PC-3 (cell line): ENCODE measurements around the gene FUBP3. TPM values are rescaled to one million over a fixed set of nuclear protein-coding genes. Genes with fewer than 3 reads are reported as not detected.

Source experiments
- ATAC-seq: fragments of 200-7000 bp; cut with Tn5 transposase; 2 replicates; pipeline ENCODE4 v1.9.1; 2020; ENCODE audit warnings: mild to moderate bottlenecking, moderate library complexity
- BruUV-seq: library from RNA; stranded (reverse); fragments of 400-500 nt; replicated peaks from 2 replicates; lab custom pipeline; 2021; lab: Mats Ljungman, UMichigan
- CTCF ChIA-PET: fragments of 300-600 bp; sonication (Branson Sonifier 250); formaldehyde crosslinking; loops from one replicate; lab custom pipeline; 2022; ENCODE audit warnings: antibody characterized with exemption; lab: Charles Lee
- POLR2A ChIA-PET: fragments of 300-600 bp; sonication (Branson Sonifier 250); formaldehyde crosslinking; loops from one replicate; lab custom pipeline; 2022; ENCODE audit warnings: antibody characterized with exemption; ENCODE audit not compliant: unreplicated experiment; lab: Charles Lee
- DNase-seq: peaks from one replicate; pipeline ENCODE4 v3.0.0-alpha.2; 2015
- H2AFZ ChIP-seq: fragments of 300-600 bp; sonication (generic); 2 replicates; pipeline ENCODE4 v1.6.0; 2016; ENCODE audit warnings: antibody characterized with exemption, low read length
- H3F3A ChIP-seq: fragments of 300-600 bp; sonication (generic); one replicate; pipeline ENCODE4 v1.6.0; 2017; ENCODE audit warnings: antibody characterized with exemption, low read length, control low read depth, mild to moderate bottlenecking; ENCODE audit not compliant: unreplicated experiment
- H3K27ac ChIP-seq: fragments of 300-600 bp; sonication (generic); 2 replicates; pipeline ENCODE4 v1.5.1; 2016; ENCODE audit warnings: mild to moderate bottlenecking, low read length
- H3K27me3 ChIP-seq: fragments of 300-600 bp; sonication (generic); 2 replicates; pipeline ENCODE4 v1.6.1; 2016; ENCODE audit warnings: low read length, mixed read lengths
- H3K36me3 ChIP-seq: fragments of 300-600 bp; sonication (generic); 2 replicates; pipeline ENCODE4 v1.6.1; 2016; ENCODE audit warnings: low read depth, mixed run types, low read length, mixed read lengths
- H3K4me1 ChIP-seq: fragments of 300-600 bp; sonication (generic); 2 replicates; pipeline ENCODE4 v1.5.1; 2016; ENCODE audit warnings: low read length; ENCODE audit not compliant: insufficient read depth
- H3K4me2 ChIP-seq: fragments of 300-600 bp; sonication (generic); 2 replicates; pipeline ENCODE4 v1.6.0; 2016; ENCODE audit warnings: low read length
- H3K4me3 ChIP-seq: fragments of 300-600 bp; sonication (generic); 2 replicates; pipeline ENCODE4 v1.5.1; 2016; ENCODE audit warnings: mild to moderate bottlenecking, low read length, mixed read lengths
- H3K79me2 ChIP-seq: fragments of 300-600 bp; sonication (generic); 2 replicates; pipeline ENCODE4 v1.6.1; 2017; ENCODE audit warnings: low read length, mixed read lengths
- H3K9ac ChIP-seq: fragments of 300-600 bp; sonication (generic); 2 replicates; pipeline ENCODE4 v1.6.0; 2016; ENCODE audit warnings: mild to moderate bottlenecking, low read length
- H3K9me2 ChIP-seq: fragments of 300-600 bp; sonication (generic); replicated peaks from 2 replicates; pipeline ENCODE4 v1.6.1; 2016; ENCODE audit warnings: mixed run types, low read length, mixed read lengths
- H3K9me3 ChIP-seq: fragments of 300-600 bp; sonication (generic); 2 replicates; pipeline ENCODE4 v1.6.1; 2016; ENCODE audit warnings: low read length, mixed read lengths
- H4K20me1 ChIP-seq: fragments of 300-600 bp; sonication (generic); 2 replicates; pipeline ENCODE4 v1.6.1; 2016; ENCODE audit warnings: low read length, mixed read lengths
- CTCF ChIP-seq: fragments of 300-600 bp; sonication (generic); conservative IDR thresholded peaks from 2 replicates; pipeline ENCODE4 v1.5.1; 2017; ENCODE audit warnings: antibody characterized with exemption, low read depth, mild to moderate bottlenecking, low read length
- EZH2 ChIP-seq: fragments of 300-600 bp; sonication (generic); IDR thresholded peaks from one replicate; pipeline ENCODE4 v1.6.1; 2017; ENCODE audit warnings: antibody characterized with exemption, mild to moderate bottlenecking, low read length; ENCODE audit not compliant: unreplicated experiment
- EZH2phosphoT487 ChIP-seq: fragments of 300-600 bp; sonication (generic); IDR thresholded peaks from 2 replicates; pipeline ENCODE4 v1.6.1; 2018; ENCODE audit warnings: mild to moderate bottlenecking, antibody characterized with exemption, low read length, borderline replicate concordance
- intact Hi-C: fragments of 100-400 bp; cut with micrococcal nuclease; formaldehyde crosslinking; loops from 2 replicates; pipeline ENCODE4 v1.9.0; 2023
- total RNA-seq: library from RNA; depleted of rRNA; stranded (reverse); fragments of >200 nt; gene quantifications from 2 replicates; pipeline ENCODE4 v1.2.3, GENCODE V29; 2014

FUBP3 gene
- total RNA-seq, 1 experiment from 2014 or later, result 53.7 TPM

- intact Hi-C loops, result no loop called here
- no peak overlapping the region for H3K4me2 ChIP-seq
- no peaks in the 10 kb centered on the region for H3K27me3 ChIP-seq
- no peaks in the 10 kb centered on the region for H3K79me2 ChIP-seq
- no TSS peak for BruUV-seq
- ChIA-PET CTCF (no interaction called here), POLR2A (no interaction called here)
- no peaks in the 10 kb centered on the region for H3K4me1 ChIP-seq
- no peak overlapping the region for H3K27ac ChIP-seq
- H3K9me2 ChIP-seq, result no peaks in the 10 kb centered on the region
- no peaks in the 10 kb centered on the region; the same call in none of the 2 replicates for H3K36me3 ChIP-seq
- DNase-seq (no peak), ATAC-seq (no peak)
- TF ChIP-seq CTCF, result no peak
- H3K9ac ChIP-seq, result no peak overlapping the region
- no peaks in the 10 kb centered on the region for H3K9me3 ChIP-seq
- no peaks in the 10 kb centered on the region for H4K20me1 ChIP-seq
- H3K4me3 ChIP-seq, result no peak overlapping the region
- no peak overlapping the region for H2AFZ ChIP-seq
- H3F3A ChIP-seq, result no peaks in the 10 kb centered on the region
These were observed 54.2 kb downstream of the FUBP3 start for GRCh38 chr9:130633336-130634190.

GRCh38 chr9:130634191-130634768 lies 54.9 kb downstream of the FUBP3 start:
- Histone ChIP-seq H4K20me1 (no peaks in the 10 kb centered on the region), H3F3A (no peaks in the 10 kb centered on the region), H3K9me2 (no peaks in the 10 kb centered on the region), H3K27me3 (no peaks in the 10 kb centered on the region), H3K36me3 (no peaks in the 10 kb centered on the region; the same call in none of the 2 replicates), H3K9ac (no peak overlapping the region), H3K4me1 (no peaks in the 10 kb centered on the region), H3K4me3 (no peak overlapping the region), H3K9me3 (no peaks in the 10 kb centered on the region), H3K79me2 (no peaks in the 10 kb centered on the region), H3K27ac (no peak overlapping the region), H2AFZ (no peak overlapping the region), H3K4me2 (no peak overlapping the region)
- DNase-seq (no peak), ATAC-seq (no peak)
- intact Hi-C loops, result no loop called here
- CTCF ChIA-PET, result no interaction called here
- BruUV-seq, result no TSS peak
- POLR2A ChIA-PET, result no interaction called here
- no peak for TF ChIP-seq EZH2
- no peak for TF ChIP-seq EZH2phosphoT487
- TF ChIP-seq CTCF, result no peak

- H3K4me2 ChIP-seq, result no peak overlapping the region
- intact Hi-C loops, result no loop called here
- no peaks in the 10 kb centered on the region for H3K9me3 ChIP-seq
- no peak for TF ChIP-seq EZH2
- TF ChIP-seq EZH2phosphoT487, result no peak
- no peak for TF ChIP-seq CTCF
- H3K9ac ChIP-seq, result no peak overlapping the region
- no peak for DNase-seq
- ChIA-PET CTCF (no interaction called here), POLR2A (no interaction called here)
- no peaks in the 10 kb centered on the region for H3K27me3 ChIP-seq
- no peaks in the 10 kb centered on the region for H3K79me2 ChIP-seq
- H3K9me2 ChIP-seq, result no peaks in the 10 kb centered on the region
- no peaks in the 10 kb centered on the region for H3K4me1 ChIP-seq
- no peak overlapping the region for H3K27ac ChIP-seq
- no peak for ATAC-seq
- H2AFZ ChIP-seq, result no peak overlapping the region
- no peaks in the 10 kb centered on the region for H3F3A ChIP-seq
- no TSS peak for BruUV-seq
- no peak overlapping the region for H3K4me3 ChIP-seq
- no peaks in the 10 kb centered on the region for H4K20me1 ChIP-seq
- no peaks in the 10 kb centered on the region; the same call in none of the 2 replicates for H3K36me3 ChIP-seq
These were observed 55.4 kb downstream of the FUBP3 start for GRCh38 chr9:130634801-130635200.
